Peyer's patch (tissue), 4 donors: ENCODE measurements around the gene OTOP3.

Source experiments
- CTCF ChIP-seq, 6 experiments: fragments of 450-650 bp in 4 of 6; fragments of 200-600 bp in 2 of 6; sonication (generic) in 1 of 6; IDR thresholded peaks; one replicate each; pipeline ENCODE4 v1.5.1; 2017 to 2019; ENCODE audit warnings: antibody characterized with exemption in 6 of 6, mild to moderate bottlenecking in 3 of 6, moderate library complexity in 1 of 6
- POLR2A ChIP-seq, 2 donors: fragments of 450-650 bp; IDR thresholded peaks; one replicate each; pipeline ENCODE4 v1.5.1; 2017; ENCODE audit warnings: antibody characterized with exemption in 2 of 2, mild to moderate bottlenecking in 2 of 2, moderate library complexity in 2 of 2

- TF ChIP-seq POLR2A (IDR thresholded peaks at IDR 0.05), result peak in 1 of 2 donors; percentile 31
- TF ChIP-seq CTCF (IDR thresholded peaks at IDR 0.05), result no peak
Measured at GRCh38 chr17:74943808-74944522, 8.3 kb downstream of the OTOP3 start.
